Measurements from ENCODE around the gene BRAT1. TPM values are rescaled to one million over a fixed set of nuclear protein-coding genes. Genes with fewer than 3 reads are reported as not detected.

Gene BRAT1
- total RNA-seq, 1 donor from 2014 or later = 66.0 TPM

DNA sequence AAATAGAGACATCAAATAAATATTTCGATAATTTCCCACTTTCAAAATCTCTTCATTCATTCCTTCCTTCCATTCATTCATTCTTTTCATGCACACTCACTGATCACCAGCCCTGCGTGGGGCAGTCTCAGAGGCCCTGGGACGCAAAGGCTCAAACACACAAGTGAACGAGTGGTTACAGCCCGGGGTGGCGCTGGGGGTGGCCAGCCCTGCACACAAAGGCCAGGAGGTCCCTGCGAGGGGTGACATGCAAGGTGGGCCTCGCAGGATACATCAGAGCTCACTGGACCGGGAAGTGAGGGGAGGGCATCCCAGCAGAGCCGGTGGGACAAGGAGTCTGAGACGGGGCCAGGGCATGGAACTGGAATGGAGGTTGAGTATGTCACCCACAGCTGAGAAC is 46.6 kb upstream of the BRAT1 start:
- H3K4me3 ChIP-seq = no peak overlapping the region
- no peaks in the 10 kb centered on the region for H3K9me3 ChIP-seq
- no peak overlapping the region for H3K27ac ChIP-seq
- TF ChIP-seq, protein P1, sequence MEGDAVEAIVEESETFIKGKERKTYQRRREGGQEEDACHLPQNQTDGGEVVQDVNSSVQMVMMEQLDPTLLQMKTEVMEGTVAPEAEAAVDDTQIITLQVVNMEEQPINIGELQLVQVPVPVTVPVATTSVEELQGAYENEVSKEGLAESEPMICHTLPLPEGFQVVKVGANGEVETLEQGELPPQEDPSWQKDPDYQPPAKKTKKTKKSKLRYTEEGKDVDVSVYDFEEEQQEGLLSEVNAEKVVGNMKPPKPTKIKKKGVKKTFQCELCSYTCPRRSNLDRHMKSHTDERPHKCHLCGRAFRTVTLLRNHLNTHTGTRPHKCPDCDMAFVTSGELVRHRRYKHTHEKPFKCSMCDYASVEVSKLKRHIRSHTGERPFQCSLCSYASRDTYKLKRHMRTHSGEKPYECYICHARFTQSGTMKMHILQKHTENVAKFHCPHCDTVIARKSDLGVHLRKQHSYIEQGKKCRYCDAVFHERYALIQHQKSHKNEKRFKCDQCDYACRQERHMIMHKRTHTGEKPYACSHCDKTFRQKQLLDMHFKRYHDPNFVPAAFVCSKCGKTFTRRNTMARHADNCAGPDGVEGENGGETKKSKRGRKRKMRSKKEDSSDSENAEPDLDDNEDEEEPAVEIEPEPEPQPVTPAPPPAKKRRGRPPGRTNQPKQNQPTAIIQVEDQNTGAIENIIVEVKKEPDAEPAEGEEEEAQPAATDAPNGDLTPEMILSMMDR (IDR thresholded peaks at IDR 0.05) = no peak
- TF ChIP-seq POLR2AphosphoS5 (IDR thresholded peaks at IDR 0.05; ENCODE audit: insufficient read depth in 1 of 2, low read depth in 1 of 2) = no peak
- TF ChIP-seq POLR2A (IDR thresholded peaks at IDR 0.05) = no peak
- no peak for DNase-seq (ENCODE audit: extremely low spot score in 2 of 2)
- no peaks in the 10 kb centered on the region for H3K27me3 ChIP-seq
- peaks cover 7% of the 10 kb centered on the region for H3K4me1 ChIP-seq
- H3K36me3 ChIP-seq = peaks cover 0 to 34% of the 10 kb centered on the region in 2 donors
- intact Hi-C loops (cut with DNase I) = no loop called here

DNA sequence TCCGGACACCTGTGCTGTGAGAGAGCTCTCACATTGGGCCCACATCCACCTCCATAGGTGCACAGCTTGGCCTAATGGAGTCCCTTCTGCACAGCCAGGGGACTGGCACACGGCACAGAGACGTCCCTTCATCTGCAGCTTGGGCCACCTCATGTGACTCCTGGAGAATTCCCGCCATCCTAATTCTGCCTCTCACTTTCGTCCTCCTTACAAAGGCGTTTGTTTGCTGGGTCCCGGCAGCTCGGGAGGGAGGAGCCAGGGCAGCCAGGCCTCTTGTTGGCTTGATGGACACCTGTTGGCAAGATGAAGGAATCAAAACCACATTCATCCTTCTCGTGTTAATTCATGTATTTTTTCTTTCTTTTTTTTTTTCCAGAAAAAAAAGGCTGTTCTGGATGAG is 45.7 kb upstream of the BRAT1 start:
- Histone ChIP-seq H3K4me3 (no peak overlapping the region), H3K27ac (no peak overlapping the region), H3K4me1 (no peaks in the 10 kb centered on the region), H3K36me3 (peaks cover 0 to 38% of the 10 kb centered on the region in 2 donors), H3K27me3 (no peaks in the 10 kb centered on the region), H3K9me3 (no peaks in the 10 kb centered on the region)
- TF ChIP-seq, protein P1 (IDR thresholded peaks at IDR 0.05) = no peak
- TF ChIP-seq POLR2A (IDR thresholded peaks at IDR 0.05) (no peak), POLR2AphosphoS5 (IDR thresholded peaks at IDR 0.05; ENCODE audit: insufficient read depth in 1 of 2, low read depth in 1 of 2) (no peak)
- no peak for DNase-seq (ENCODE audit: extremely low spot score in 2 of 2)
- intact Hi-C loops (cut with DNase I) = no loop called here

DNA sequence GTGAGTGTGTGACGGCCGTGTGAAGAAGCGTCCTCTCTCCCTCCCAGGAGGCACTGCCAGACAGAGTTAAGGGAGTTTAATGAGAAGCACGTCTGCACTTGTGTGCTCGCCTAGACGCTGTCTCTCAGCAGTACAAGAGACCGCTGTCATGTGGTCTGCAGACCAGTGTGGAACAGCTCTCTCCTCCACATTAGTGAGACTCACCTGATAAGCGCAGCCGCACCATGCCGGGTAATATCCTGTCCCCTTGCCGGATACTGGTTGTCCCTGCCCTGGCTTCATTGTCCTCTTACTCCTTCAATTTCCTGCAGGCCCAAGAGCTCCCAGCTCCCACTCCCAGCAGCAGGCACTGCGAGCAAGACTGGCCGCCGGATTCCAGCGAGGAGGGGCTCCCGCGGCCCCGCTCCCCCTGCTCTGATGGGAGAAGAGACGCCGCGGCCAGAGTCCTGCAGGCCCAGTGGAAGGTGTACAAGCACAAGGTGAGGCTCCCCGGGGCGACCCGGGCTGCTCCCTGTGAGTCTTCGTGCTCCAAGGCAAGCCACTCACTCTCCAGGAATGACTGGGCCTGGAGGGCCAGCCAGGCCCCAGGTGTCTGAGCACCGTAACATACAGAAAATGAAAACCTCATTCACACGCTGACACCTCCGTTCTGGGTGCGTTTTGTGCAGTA is 43.0 kb upstream of the BRAT1 start:
- Histone ChIP-seq H3K36me3 (peaks cover 0 to 52% of the 10 kb centered on the region in 2 donors), H3K27ac (no peak overlapping the region)
- intact Hi-C loops (cut with DNase I) = no loop called here

DNA sequence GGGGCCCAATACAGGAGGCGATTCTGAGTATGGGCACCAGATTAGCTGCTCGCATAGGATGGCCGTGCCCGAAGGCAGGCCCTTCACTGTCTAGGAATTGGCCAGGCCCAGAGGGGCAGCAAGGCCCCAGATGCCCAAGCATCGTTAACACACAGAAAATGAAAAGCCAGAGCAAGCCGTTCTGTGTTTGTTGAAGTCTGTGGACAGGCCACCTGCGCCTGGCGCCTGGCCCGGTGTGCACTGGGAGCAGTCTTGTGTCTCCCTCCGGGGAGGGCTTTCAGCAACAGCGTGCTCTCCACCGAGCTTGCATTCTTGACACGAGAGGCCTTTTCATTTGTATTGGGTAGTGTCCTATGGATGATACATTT is 41.9 kb upstream of the BRAT1 start:
- Histone ChIP-seq H3K27me3 (no peaks in the 10 kb centered on the region), H3K27ac (no peak overlapping the region), H3K4me1 (no peaks in the 10 kb centered on the region), H3K4me3 (no peak overlapping the region), H3K36me3 (peaks cover 0 to 60% of the 10 kb centered on the region in 2 donors), H3K9me3 (no peaks in the 10 kb centered on the region)
- DNase-seq (ENCODE audit: extremely low spot score in 2 of 2) = no peak
- intact Hi-C loops (cut with DNase I) = no loop called here
- TF ChIP-seq POLR2AphosphoS5 (IDR thresholded peaks at IDR 0.05; ENCODE audit: insufficient read depth in 1 of 2, low read depth in 1 of 2) = no peak
- TF ChIP-seq, protein P1 (IDR thresholded peaks at IDR 0.05) = no peak
- TF ChIP-seq POLR2A (IDR thresholded peaks at IDR 0.05) = no peak

More for the DNA sequence above, 43.0 kb upstream of the BRAT1 start:
- Histone ChIP-seq H3K9me3 (no peaks in the 10 kb centered on the region), H3K27me3 (no peaks in the 10 kb centered on the region), H3K4me3 (no peak overlapping the region), H3K4me1 (no peaks in the 10 kb centered on the region)
- no peak for DNase-seq (ENCODE audit: extremely low spot score in 2 of 2)
- TF ChIP-seq, protein P1 (IDR thresholded peaks at IDR 0.05) = no peak
- TF ChIP-seq POLR2A (IDR thresholded peaks at IDR 0.05) (no peak), POLR2AphosphoS5 (IDR thresholded peaks at IDR 0.05; ENCODE audit: insufficient read depth in 1 of 2, low read depth in 1 of 2) (no peak)

DNA sequence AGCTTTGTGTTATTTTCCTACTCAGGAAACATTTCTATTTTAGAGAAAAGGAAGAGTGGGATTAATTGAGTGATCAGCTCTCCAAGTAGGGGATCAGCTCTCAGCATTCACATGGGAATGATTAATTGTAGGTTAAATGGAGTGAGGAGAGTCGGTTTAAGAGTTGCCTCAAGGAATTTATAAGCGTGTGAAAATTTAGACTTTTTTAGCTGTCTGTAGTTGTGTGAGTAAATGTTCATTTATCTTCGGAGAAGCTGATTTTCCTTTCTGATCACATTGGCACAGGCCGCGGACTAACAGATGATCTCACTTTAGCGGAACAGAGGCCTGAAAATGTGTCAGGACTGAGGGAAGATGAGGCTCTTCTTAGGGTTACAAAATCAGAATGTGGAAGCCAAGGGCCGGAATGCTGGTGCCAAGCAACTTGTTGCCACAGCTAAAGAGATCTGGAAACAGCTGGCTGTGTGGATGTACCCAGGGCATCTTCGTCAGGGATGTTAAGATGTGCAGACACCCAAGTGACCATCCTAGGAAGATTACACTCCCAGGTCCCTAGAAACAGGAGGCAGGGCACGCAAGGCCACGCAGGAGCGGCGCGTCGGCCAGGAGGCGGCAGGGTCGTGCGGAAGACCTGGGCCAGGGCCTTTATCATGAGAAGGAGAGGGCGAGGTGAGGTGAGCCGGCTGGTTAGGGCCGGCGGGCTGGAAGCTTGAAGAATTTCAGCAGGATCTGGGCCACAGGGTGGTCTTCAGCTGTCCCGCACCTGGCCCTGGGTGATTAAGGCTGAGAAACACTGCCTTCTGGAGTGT is 41.3 kb upstream of the BRAT1 start:
- no peak for DNase-seq (ENCODE audit: extremely low spot score in 2 of 2)
- Histone ChIP-seq H3K36me3 (peaks cover 0 to 60% of the 10 kb centered on the region in 2 donors), H3K4me3 (no peak overlapping the region), H3K27ac (no peak overlapping the region), H3K9me3 (no peaks in the 10 kb centered on the region), H3K4me1 (no peaks in the 10 kb centered on the region), H3K27me3 (no peaks in the 10 kb centered on the region)
- TF ChIP-seq POLR2AphosphoS5 (IDR thresholded peaks at IDR 0.05; ENCODE audit: insufficient read depth in 1 of 2, low read depth in 1 of 2) (no peak), POLR2A (IDR thresholded peaks at IDR 0.05) (no peak)
- TF ChIP-seq, protein P1 (IDR thresholded peaks at IDR 0.05) = no peak
- intact Hi-C loops (cut with DNase I) = no loop called here

Measured in vagina (tissue), 2 donors.